H9 (cell line): ENCODE results near the gene FEM1B. TPM values are rescaled to one million over a fixed set of nuclear protein-coding genes. Genes with fewer than 3 reads are reported as not detected.

Experiments used
- DNase-seq: peaks from one replicate; pipeline ENCODE4 v3.0.0-alpha.2; 2017
- H2AFZ ChIP-seq: one replicate; pipeline ENCODE4 v1.6.1; 2013; ENCODE audit warnings: mild to moderate bottlenecking, low read length, control low read depth, moderate library complexity
- H2AK5ac ChIP-seq: 2 replicates; pipeline ENCODE4 v1.6.1; 2013; ENCODE audit warnings: low read length, control low read depth, mixed read lengths; ENCODE audit not compliant: insufficient read length
- H2BK120ac ChIP-seq: one replicate; pipeline ENCODE4 v1.6.1; 2013; ENCODE audit warnings: low read depth, mild to moderate bottlenecking, low read length, control low read depth, inconsistent platforms; ENCODE audit not compliant: poor library complexity, severe bottlenecking
- H2BK12ac ChIP-seq: 2 replicates; pipeline ENCODE4 v1.6.1; 2013; ENCODE audit warnings: low read length, control low read depth, mixed read lengths, low read depth; ENCODE audit not compliant: insufficient read length
- H2BK15ac ChIP-seq: 2 replicates; pipeline ENCODE4 v1.6.1; 2013; ENCODE audit warnings: low read depth, low read length, control low read depth
- H2BK20ac ChIP-seq: one replicate; pipeline ENCODE4 v1.6.1; 2013; ENCODE audit warnings: low read depth, mild to moderate bottlenecking, low read length, control low read depth, inconsistent platforms; ENCODE audit not compliant: poor library complexity, severe bottlenecking
- H2BK5ac ChIP-seq: 2 replicates; pipeline ENCODE4 v1.6.1; 2013; ENCODE audit warnings: low read length, control low read depth, mixed read lengths; ENCODE audit not compliant: insufficient read length
- H3K14ac ChIP-seq: 2 replicates; pipeline ENCODE4 v1.6.1; 2013; ENCODE audit warnings: low read length, control low read depth; ENCODE audit not compliant: insufficient read depth
- H3K18ac ChIP-seq: 2 replicates; pipeline ENCODE4 v1.6.1; 2013; ENCODE audit warnings: low read depth, mild to moderate bottlenecking, mixed read lengths, low read length, control low read depth; ENCODE audit not compliant: insufficient read length
- H3K23ac ChIP-seq: 2 replicates; pipeline ENCODE4 v1.6.1; 2013; ENCODE audit warnings: low read length, control low read depth, mixed read lengths, low read depth; ENCODE audit not compliant: insufficient read length
- H3K23me2 ChIP-seq: 2 replicates; pipeline ENCODE4 v1.6.1; 2013; ENCODE audit warnings: low read depth, mild to moderate bottlenecking, mixed read lengths, low read length, control low read depth; ENCODE audit not compliant: insufficient read length, poor library complexity, severe bottlenecking
- H3K27ac ChIP-seq: 2 replicates; pipeline ENCODE4 v1.5.1; 2013; ENCODE audit warnings: low read length, control low read depth, mixed read lengths, low read depth; ENCODE audit not compliant: insufficient read length
- H3K27me3 ChIP-seq: 2 replicates; pipeline ENCODE4 v1.6.1; 2013; ENCODE audit warnings: low read length, control low read depth, inconsistent platforms; ENCODE audit not compliant: insufficient read depth
- H3K4ac ChIP-seq: 2 replicates; pipeline ENCODE4 v1.6.1; 2013; ENCODE audit warnings: low read depth, mild to moderate bottlenecking, control low read depth, inconsistent platforms, low read length, moderate library complexity
- H3K4me1 ChIP-seq: 2 replicates; pipeline ENCODE4 v1.6.1; 2013; ENCODE audit warnings: low read length, control low read depth, inconsistent platforms; ENCODE audit not compliant: insufficient read depth
- H3K4me2 ChIP-seq: 2 replicates; pipeline ENCODE4 v1.6.1; 2013; ENCODE audit warnings: low read length, control low read depth, mixed read lengths; ENCODE audit not compliant: insufficient read length, insufficient read depth
- H3K56ac ChIP-seq: 2 replicates; pipeline ENCODE4 v1.6.1; 2013; ENCODE audit warnings: low read depth, mild to moderate bottlenecking, mixed read lengths, low read length, control low read depth; ENCODE audit not compliant: insufficient read length
- H3K79me1 ChIP-seq: 2 replicates; pipeline ENCODE4 v1.6.1; 2013; ENCODE audit warnings: low read depth, mild to moderate bottlenecking, moderate library complexity, low read length, control low read depth, inconsistent platforms; ENCODE audit not compliant: insufficient read depth, poor library complexity, severe bottlenecking
- H3K79me2 ChIP-seq: 2 replicates; pipeline ENCODE4 v1.6.1; 2013; ENCODE audit warnings: low read length, control low read depth, inconsistent platforms; ENCODE audit not compliant: insufficient read depth
- H3K9ac ChIP-seq: 2 replicates; pipeline ENCODE4 v1.6.1; 2013; ENCODE audit warnings: low read length, control low read depth, mixed read lengths; ENCODE audit not compliant: insufficient read length; ENCODE audit errors: extremely low read depth
- H3K9me3 ChIP-seq: one replicate; pipeline ENCODE4 v1.6.1; 2013; ENCODE audit warnings: low read depth, low read length, inconsistent platforms; ENCODE audit not compliant: control insufficient read depth
- H3T11ph ChIP-seq: one replicate; pipeline ENCODE4 v1.6.1; 2013; ENCODE audit warnings: mild to moderate bottlenecking, low read length, control low read depth, inconsistent platforms
- H4K20me1 ChIP-seq: one replicate; pipeline ENCODE4 v1.6.1; 2013; ENCODE audit not compliant: control insufficient read depth, insufficient read length, insufficient read depth
- H4K5ac ChIP-seq: 2 replicates; pipeline ENCODE4 v1.6.1; 2013; ENCODE audit warnings: low read depth, mild to moderate bottlenecking, mixed read lengths, low read length, control low read depth; ENCODE audit not compliant: insufficient read length
- H4K8ac ChIP-seq: replicated peaks from 2 replicates; pipeline ENCODE4 v1.6.1; 2013; ENCODE audit warnings: low read length, control low read depth, mixed read lengths, low read depth; ENCODE audit not compliant: insufficient read length
- H4K91ac ChIP-seq: 2 replicates; pipeline ENCODE4 v1.6.1; 2013; ENCODE audit warnings: low read depth, mild to moderate bottlenecking, moderate library complexity, mixed read lengths, low read length, control low read depth; ENCODE audit not compliant: insufficient read length
- H3K27ac Mint-ChIP-seq, 3 experiments: 2 replicates in 2 of 3; 3 replicates in 1 of 3; pipeline ENCODE4 v1.8.0; 2020 to 2021; ENCODE audit warnings: mixed read lengths in 3 of 3, mild to moderate bottlenecking in 1 of 3, moderate library complexity in 1 of 3
- H3K27me3 Mint-ChIP-seq: 2 replicates; pipeline ENCODE4 v1.8.0; 2021; ENCODE audit warnings: low read depth, mild to moderate bottlenecking, moderate library complexity, mixed read lengths
- H3K36me3 Mint-ChIP-seq, 3 experiments: 2 replicates in 2 of 3; 3 replicates in 1 of 3; pipeline ENCODE4 v1.8.0; 2020 to 2021; ENCODE audit warnings: low read depth in 3 of 3, mixed read lengths in 3 of 3; ENCODE audit not compliant: insufficient read depth in 1 of 3
- H3K4me1 Mint-ChIP-seq, 2 experiments: 2 replicates each; pipeline ENCODE4 v1.8.0; 2020; ENCODE audit warnings: mixed read lengths in 2 of 2
- H3K4me3 Mint-ChIP-seq, 2 experiments: 2 replicates in 1 of 2; 3 replicates in 1 of 2; pipeline ENCODE4 v1.8.0; 2020 to 2021; ENCODE audit warnings: mild to moderate bottlenecking in 2 of 2, mixed read lengths in 2 of 2, moderate library complexity in 1 of 2
- H3K9me3 Mint-ChIP-seq, 2 experiments: 2 replicates in 1 of 2; 3 replicates in 1 of 2; pipeline ENCODE4 v1.8.0; 2020; ENCODE audit warnings: mild to moderate bottlenecking in 2 of 2, mixed read lengths in 2 of 2, moderate library complexity in 1 of 2
- WGBS: extraction: QIAGEN DNeasy Blood & Tissue Kit; methylation state at CpG from one replicate; pipeline ENCODE4 v1.1.7; 2013; ENCODE audit warnings: missing lambda C conversion rate, low lambda C conversion rate, mixed read lengths; ENCODE audit not compliant: insufficient read length; ENCODE audit errors: extremely low coverage; 5-methylcytosine and 5-hydroxymethylcytosine counted together
- total RNA-seq: library from RNA; stranded (reverse); gene quantifications from 2 replicates; pipeline ENCODE4 v1.2.1, GENCODE V29; 2021
- TF ChIP-seq, protein P1 (sequence below): fragments of 200-600 bp; sonication (generic); conservative IDR thresholded peaks from 3 replicates; pipeline ENCODE4 v1.8.0; 2021; ENCODE audit warnings: antibody characterized with exemption, mild to moderate bottlenecking

Gene FEM1B
- total RNA-seq, 1 experiment from 2014 or later = 77.9 TPM

DNA sequence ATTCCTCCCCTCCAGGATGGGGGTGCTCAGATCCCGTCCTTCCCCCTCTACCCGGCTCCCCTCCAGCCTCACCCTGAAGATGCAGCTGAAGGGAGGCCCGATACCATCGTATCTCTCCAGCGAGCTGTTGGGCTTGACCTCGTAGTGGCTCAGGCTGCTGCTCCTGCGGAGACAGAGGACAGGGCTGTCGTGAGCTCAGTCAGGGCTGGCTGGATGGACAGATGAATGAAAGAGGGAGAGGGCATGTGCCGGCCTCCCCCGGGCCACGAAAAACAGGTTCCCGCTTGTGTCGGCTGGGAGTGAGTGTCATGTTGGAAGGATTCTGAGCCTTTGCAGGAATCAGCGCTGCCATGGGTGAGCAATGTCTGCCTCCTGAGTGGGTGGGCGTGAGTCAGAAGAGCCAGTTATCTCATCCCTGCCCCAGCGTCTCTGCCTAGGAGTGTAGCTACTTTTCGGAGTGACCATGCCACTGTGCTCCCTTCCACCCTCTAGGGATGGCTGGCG, 35.2 kb downstream of the FEM1B start:
- Histone ChIP-seq H2BK15ac (no peak overlapping the region), H3K79me1 (no peaks in the 10 kb centered on the region), H2BK5ac (no peak overlapping the region), H2AK5ac (no peak overlapping the region), H4K5ac (no peak overlapping the region), H3K9ac (no peak overlapping the region), H3K4me1 (peaks cover 2% of the 10 kb centered on the region; the same call in 1 of the 2 replicates), H2AFZ (no peak overlapping the region), H3K27ac (no peak overlapping the region), H3K14ac (no peak overlapping the region), H2BK12ac (no peak overlapping the region), H4K20me1 (no peaks in the 10 kb centered on the region), H4K91ac (no peak overlapping the region), H2BK20ac (no peak overlapping the region), H3K9me3 (no peaks in the 10 kb centered on the region), H4K8ac (no peak overlapping the region), H3K18ac (no peak overlapping the region), H3K4ac (no peak overlapping the region), H3K4me2 (no peak overlapping the region), H3K79me2 (no peaks in the 10 kb centered on the region), H3K56ac (no peak overlapping the region), H3K27me3 (no peaks in the 10 kb centered on the region), H2BK120ac (no peak overlapping the region), H3K23ac (no peak overlapping the region), H3K23me2 (no peaks in the 10 kb centered on the region), H3T11ph (no peak overlapping the region)
- Mint-ChIP-seq H3K27ac (peak overlapping the region in 1 of 3 experiments; percentile 28; a peak in 2 of 7 replicates), H3K36me3 (no peaks in the 10 kb centered on the region), H3K9me3 (no peaks in the 10 kb centered on the region), H3K27me3 (no peaks in the 10 kb centered on the region), H3K4me1 (peaks cover 29 to 55% of the 10 kb centered on the region in 2 experiments), H3K4me3 (no peak overlapping the region)
- TF ChIP-seq, protein P1, sequence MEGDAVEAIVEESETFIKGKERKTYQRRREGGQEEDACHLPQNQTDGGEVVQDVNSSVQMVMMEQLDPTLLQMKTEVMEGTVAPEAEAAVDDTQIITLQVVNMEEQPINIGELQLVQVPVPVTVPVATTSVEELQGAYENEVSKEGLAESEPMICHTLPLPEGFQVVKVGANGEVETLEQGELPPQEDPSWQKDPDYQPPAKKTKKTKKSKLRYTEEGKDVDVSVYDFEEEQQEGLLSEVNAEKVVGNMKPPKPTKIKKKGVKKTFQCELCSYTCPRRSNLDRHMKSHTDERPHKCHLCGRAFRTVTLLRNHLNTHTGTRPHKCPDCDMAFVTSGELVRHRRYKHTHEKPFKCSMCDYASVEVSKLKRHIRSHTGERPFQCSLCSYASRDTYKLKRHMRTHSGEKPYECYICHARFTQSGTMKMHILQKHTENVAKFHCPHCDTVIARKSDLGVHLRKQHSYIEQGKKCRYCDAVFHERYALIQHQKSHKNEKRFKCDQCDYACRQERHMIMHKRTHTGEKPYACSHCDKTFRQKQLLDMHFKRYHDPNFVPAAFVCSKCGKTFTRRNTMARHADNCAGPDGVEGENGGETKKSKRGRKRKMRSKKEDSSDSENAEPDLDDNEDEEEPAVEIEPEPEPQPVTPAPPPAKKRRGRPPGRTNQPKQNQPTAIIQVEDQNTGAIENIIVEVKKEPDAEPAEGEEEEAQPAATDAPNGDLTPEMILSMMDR = no peak
- peak; percentile 28 for DNase-seq
- WGBS = no CpG with 5 or more reads among the region's 18 CpGs
